Right hindlimb (tissue), 1 donor: ENCODE data around the gene MORF4L1.
"Not testable (repeated sequence)": the region's sequence is repeated elsewhere in the genome, so short reads cannot be mapped to it uniquely, and the experiment has no call there.

Experiments used
- DNase-seq: peaks from one replicate; pipeline ENCODE4 v3.0.0-alpha.2; 2018

The MORF4L1 gene

DNA sequence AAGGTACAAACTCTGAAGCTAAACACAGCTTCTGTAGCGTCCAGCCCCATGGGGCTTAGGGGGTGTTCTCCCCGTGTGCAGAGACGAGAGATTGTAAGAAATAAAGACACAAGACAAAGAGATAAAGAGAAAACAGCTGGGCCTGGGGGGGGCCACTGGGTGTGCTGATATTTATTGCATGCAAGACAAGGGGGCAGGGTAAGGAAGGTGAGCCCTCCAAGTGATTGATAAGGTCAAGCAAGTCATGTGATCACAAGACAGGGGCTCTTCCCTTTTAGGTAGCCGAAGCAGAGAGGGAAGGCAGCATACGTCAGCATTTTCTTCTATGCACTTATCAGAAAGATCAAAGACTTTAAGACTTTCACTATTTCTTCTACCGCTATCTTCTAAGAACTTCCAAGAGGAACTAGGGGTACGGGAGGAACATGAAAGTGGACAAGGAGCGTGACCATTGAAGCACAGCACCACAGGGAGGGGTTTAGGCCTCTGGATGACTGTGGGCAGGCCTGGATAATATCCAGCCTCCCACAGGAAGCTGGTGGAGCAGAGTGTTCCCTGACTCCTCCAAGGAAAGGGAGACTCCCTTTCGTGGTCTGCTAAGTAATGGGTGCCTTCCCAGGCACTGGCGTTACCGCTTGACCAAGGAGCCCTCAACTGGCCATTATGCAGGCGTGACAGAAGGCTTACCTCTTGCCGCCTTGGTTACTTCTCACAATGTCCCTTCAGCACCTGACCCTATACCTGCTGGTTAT lies 29.8 kb downstream of the MORF4L1 start:
- not testable (repeated sequence) for DNase-seq

- no peak for DNase-seq
These were observed 32.1 kb downstream of the MORF4L1 start for GRCh38 chr15:78904599-78905358.

DNA sequence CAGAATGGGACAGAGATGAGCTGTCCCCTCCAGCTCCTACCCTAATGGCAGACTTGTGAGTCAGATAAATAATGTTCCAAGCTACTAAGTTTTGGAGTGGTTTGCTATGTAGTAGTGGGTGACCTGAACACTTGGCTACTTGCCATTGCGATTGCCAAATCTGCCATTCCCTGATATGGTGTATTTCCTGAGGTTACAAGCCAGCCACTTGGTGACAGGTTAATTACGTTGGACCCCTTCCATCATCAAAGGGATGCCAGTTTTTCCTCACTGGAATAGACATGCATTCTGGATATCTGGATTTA lies 33.6 kb downstream of the MORF4L1 start:
- no peak for DNase-seq

DNA sequence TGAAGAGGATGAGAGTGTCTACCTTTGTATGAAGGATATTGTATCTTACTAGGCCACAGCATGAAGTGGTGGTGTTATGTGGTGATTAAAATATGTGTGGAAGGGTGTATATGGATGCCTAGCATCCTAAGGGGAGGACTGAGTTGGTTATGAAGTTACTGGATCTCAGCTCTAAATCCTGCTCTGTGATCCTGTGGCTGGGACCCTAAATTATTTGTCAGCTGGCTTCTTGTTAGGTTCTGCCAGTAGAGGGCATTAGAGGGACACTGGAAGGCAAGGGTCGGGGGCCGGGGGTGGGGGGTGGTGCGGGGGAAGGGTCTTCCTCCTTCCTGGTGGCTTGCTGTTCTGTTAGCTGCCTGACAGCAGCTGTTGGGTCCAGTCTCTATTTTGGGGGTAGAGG lies 34.9 kb downstream of the MORF4L1 start:
- DNase-seq, result no peak

- no peak for DNase-seq
These were observed 36.5 kb downstream of the MORF4L1 start for GRCh38 chr15:78909160-78909695.

GRCh38 chr15:78909791-78910228 lies 37.1 kb downstream of the MORF4L1 start:
- no peak for DNase-seq

DNA sequence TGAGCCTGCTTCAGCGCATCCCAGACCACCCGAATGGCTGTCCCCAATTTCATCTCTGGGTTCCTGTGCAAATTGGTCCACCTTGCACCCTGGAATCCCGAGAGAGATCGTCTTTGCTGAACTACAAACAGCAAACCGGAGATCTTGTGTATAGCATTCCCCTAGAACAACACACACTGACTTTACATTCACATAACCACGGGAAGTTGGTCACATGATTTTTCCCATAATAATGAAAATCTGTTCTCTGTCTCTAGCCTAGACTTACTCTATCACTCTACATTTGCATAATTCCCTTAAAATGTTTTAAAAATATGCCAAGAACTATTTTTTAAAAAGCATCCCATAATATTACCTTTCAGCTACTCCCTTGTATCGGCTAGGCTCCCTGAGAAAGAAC lies 37.6 kb downstream of the MORF4L1 start:
- no peak for DNase-seq

GRCh38 chr15:78912316-78912715 lies 39.6 kb downstream of the MORF4L1 start:
- DNase-seq, result no peak

- DNase-seq, result no peak
These were observed 40.3 kb downstream of the MORF4L1 start for GRCh38 chr15:78913012-78913411.

DNA sequence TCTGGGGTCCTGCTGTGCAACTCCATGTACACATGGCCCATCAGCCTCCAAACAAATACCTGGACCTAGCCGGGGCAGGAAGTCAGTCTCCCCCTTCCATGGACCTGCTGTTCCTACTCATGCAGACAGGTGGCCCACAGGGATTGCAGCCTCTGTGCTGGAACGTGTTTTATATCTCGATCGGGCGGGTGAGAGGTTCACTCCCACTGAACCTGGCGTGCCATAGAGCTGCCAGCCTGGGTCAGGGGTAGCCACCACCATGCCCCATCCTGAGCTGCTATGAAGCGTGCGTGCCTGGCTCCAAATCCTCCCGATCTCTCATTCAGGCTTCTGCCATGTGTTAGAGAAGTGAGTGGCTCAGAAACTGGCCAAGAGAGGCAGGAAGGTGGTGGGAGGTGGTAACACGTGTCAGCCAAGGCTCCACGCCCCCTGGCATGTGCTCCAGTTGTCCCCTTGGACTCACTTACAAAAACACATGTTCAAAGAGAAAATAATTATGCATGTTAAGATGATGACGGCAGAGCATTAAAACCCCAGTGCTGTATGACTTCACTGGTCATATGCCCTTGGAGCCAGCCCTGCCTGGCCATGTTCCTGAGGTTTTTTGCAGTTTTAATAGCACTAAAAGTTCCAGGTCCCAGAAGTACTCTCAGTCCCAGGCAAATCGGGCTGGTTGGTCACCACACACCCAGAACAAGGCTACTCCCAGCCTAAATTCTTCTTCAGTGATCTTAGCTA lies 41.5 kb downstream of the MORF4L1 start:
- no peak for DNase-seq

- no peak for DNase-seq
These were observed 42.8 kb downstream of the MORF4L1 start for GRCh38 chr15:78915341-78916087.

- no peak for DNase-seq
These were observed 43.4 kb downstream of the MORF4L1 start for GRCh38 chr15:78916088-78916487.

DNA sequence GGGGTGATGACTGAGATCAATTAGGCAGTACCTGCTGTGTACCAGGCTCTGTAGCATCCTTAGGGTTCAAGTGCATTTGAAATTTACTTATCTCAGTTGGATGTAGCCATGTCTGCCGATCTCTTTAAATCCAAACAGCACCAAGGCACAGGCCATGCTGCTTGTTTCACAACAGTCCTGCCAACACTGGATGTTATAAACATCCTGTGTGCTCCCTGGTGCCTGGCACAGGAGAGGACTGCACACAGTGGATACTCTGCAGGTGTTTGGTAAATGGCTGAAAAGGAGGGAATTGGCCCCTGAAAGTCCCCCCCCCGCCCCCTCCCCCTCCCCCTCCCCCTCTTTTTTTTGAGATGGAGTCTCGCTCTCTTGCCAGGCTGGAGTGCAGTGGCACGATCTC lies 45.2 kb downstream of the MORF4L1 start:
- DNase-seq, result no peak

- DNase-seq, result no peak
These were observed 48.8 kb downstream of the MORF4L1 start for GRCh38 chr15:78921517-78921916.

GRCh38 chr15:78921940-78922339 lies 49.2 kb downstream of the MORF4L1 start:
- no peak for DNase-seq

GRCh38 chr15:78922527-78922926 lies 49.8 kb downstream of the MORF4L1 start:
- DNase-seq, result peak; percentile 77

DNA sequence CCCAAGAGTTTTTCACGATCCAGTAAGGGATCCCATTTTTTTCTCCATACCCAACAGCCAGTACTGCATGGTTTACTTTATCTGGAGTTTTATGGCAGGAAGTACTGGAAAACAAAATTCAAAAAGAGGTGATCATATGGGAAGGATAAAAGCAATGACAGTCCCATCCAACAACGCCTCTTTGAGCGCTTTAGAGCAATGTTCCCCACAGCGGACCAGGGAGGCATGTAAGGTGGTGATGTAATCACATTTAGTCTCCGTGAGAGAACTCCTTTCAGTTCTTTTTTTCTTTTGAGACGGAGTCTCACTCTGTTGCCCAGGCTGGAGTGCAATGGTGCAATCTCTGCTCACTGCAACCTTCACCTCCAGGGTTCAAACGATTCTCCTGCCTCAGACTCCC lies 50.3 kb downstream of the MORF4L1 start:
- no peak for DNase-seq

- DNase-seq, result no peak
These were observed 51.0 kb downstream of the MORF4L1 start for GRCh38 chr15:78923480-78924360.

DNA sequence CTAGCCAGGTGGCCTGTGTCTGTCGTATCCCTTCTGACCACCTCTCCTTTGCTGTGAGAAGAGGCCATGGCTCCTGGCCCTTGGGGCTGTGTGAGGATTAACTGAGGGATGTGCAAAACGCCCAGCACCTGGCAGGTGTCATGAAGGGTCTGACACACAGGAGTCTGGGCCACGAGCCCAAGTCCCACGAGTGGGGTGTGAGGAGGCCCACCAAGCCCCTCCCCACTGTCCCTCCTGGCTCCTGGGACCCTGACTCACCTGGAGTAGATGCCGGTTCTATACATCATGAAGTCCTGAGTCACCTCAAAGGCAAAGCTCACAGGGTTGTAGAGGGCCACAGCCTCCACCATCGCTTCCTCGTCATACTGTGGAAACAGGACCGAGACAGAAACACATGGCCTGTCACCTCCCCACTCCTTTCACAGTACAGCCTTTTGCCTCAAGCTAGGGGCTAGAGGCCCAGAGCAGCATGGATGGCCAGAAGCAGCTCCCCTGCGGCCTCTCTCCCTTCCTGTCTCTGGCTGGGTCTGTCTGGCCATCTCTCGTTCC lies 52.5 kb downstream of the MORF4L1 start:
- DNase-seq, result no peak

DNA sequence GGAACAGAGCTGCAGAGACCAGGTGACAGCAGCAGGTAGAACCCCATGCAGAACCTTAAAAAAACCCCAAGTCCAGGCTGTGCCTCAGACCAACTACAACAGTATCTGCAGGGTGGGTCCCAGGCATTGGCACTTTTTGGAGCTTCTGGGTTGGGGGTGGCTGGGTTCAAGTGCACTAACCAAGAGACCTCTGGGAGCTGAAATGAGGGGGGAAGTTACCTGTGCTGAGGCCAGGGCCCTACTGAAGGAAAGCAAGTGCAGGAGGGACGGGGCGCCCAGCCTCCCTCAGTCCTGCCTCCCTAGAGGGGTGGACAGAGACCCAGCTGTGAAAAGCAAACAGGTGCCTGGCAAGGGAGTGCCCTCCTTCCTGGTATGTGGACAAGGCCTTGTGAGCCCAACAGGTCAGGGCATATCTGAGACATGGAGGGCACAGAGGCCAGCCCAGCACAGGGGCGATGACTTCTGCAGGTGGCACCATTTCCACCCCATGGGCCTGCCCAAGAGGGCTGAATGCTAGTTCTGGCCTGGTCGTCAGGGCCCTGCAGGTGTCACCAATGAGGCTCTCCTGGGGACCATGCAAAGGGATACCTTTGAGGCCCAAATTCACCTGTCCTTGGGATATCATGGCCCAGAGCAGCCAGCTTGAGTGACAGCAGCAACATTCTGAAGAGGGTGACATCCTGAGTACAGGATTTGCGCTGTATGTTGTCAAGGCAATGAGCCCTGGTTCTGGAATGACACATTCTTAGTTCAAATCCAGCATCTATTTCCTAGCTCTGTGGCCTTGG lies 53.5 kb downstream of the MORF4L1 start:
- no peak for DNase-seq
